ENCODE data around the gene ACTR3.

Gene ACTR3

GRCh38 chr2:114001152-114001551, 111.3 kb downstream of the ACTR3 start:
- no peak for DNase-seq (ENCODE audit: low read depth, low spot score)

- no peak for DNase-seq (ENCODE audit: low read depth, low spot score)
Measured at GRCh38 chr2:114001937-114002336, 112.0 kb downstream of the ACTR3 start.

GRCh38 chr2:114005110-114005783, 115.4 kb downstream of the ACTR3 start:
- no peak for DNase-seq (ENCODE audit: low read depth, low spot score)

- no peak for DNase-seq (ENCODE audit: low read depth, low spot score)
Measured at GRCh38 chr2:114006460-114006859, 116.6 kb downstream of the ACTR3 start.

DNA sequence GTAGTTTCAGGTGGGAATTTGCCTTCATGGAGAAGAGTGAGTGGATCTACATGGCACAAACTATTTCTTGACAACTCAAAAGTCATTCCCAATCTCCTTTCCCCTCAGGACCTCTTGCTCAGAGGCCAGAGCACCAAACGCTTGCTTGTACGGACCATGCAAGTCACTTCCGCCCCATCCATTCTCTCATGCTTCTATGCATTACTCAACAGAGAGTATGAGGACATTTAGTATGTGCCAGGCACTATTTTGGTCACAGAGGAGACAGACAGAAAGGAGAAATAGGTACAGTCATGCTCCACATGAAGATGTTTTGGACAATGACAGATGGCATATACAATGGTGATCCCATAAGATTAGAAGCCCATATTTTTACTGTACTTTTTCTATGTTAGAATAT, 117.5 kb downstream of the ACTR3 start:
- DNase-seq (ENCODE audit: low read depth, low spot score): no peak

DNA sequence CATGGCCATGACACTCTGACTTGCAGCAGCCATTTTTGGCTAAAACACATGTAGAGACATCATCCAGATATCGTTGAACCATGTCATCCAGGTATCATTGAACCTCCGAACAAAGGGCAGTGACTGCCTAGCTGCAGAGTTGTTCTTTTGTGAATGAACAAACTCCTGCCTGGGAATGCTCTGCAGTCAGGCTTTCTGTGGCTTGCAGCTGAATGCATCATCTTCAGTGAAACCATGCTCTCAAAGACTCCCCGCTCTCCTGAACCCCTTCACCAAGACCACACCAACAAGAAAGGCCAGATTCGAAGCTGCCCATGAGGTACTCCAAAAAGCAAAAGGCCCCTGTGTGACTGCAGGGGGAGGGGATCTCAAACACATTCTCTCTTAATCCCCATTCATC, 118.8 kb downstream of the ACTR3 start:
- DNase-seq (ENCODE audit: low read depth, low spot score): no peak

DNA sequence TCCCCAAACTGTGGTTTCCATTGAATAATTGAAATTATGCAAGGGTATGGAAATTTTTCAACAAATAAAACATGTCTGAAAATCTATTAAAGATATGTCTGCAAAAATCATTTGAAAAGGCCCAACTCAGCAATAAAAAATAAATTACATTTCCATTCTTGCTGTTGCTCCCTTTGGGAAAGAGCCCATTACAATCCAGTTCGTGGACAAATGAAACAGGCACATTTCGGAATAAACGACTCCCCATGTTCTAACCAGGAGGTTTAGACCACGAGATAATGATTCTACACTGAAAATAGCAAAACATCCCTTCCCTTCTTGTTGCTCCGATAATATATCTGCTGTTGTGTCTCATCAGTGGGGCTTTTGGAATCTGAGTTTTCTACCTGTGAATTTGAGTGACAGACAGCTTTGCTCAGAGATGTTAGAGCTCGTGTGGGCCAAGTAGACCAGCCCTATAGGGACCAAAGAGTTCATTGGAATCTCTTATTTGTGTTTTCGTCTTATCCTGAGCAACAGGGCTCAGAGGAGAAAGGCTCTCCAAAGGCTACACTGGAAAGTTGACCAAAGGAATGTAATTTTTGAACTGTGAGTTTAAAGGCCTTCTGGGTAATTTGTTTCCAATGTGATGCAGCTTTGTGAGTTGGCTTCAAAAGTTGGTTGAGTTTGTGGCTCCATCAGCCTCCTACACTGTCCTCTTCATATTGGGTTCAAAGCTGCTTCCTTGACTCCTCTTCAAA, 119.5 kb downstream of the ACTR3 start:
- DNase-seq (ENCODE audit: low read depth, low spot score): no peak

- no peak for DNase-seq (ENCODE audit: low read depth, low spot score)
Measured at GRCh38 chr2:114010001-114010400, 120.1 kb downstream of the ACTR3 start.

- no peak for DNase-seq (ENCODE audit: low read depth, low spot score)
Measured at GRCh38 chr2:114011713-114012112, 121.8 kb downstream of the ACTR3 start.

All from iPS DF 19.7 (cell line).